HG03095 (cell line): ENCODE results near the gene COL2A1.
A peak's percentile ranks its signal among the peaks of the same experiment; 100 is the strongest.

Experiments
- ATAC-seq: cut with Tn5 transposase; IDR thresholded peaks from one replicate; pipeline ENCODE4 v1.9.1; 2021; ENCODE audit warnings: moderate library complexity; ENCODE audit not compliant: unreplicated experiment

COL2A1 gene

DNA sequence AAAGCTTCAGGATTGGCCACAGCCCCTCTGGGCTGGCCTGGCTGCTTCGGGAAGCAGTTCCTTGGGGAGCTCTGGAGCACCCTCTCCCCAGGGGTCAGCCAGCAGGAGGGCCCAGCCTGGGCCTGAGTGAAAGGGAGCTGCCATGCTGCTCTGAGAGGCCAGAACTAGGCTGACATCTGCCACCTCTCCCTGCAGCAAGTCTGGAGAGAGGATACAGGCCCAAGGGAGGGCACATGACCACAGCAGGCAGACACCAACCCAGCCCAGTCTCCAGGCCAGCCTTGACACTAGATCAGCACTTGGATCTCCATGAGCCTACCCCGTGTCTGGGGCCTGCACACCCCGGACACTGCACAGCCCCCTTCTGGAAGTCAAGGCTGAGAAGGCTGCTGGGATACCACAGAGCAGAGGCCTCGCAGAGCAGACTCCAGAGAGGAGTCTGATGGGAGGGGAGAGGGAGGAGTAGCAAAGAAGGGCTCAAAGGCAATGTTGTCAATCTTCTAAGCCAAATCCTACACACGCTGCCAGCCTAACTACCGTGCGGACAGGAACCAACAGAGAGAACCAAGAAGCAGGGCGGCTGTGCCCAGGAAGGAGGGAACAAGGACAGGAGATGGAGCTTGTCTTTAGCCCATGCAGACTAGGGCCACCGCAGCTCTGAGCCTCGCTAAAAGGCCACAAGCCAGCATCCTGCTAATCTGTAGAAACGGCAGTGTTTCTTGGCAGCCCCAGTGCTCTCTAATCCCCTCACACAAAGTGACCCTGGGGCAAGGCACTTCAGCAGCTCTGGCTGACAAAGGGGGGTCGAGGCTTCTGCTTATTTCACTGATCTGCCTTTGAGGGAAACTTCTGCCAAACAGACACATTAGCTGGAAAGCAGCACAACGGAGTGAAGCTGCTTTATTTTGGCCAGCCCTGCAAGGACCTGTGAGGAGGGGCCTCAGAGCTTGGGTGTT is 12.9 kb downstream of the COL2A1 start:
- no peak for ATAC-seq

GRCh38 chr12:47990351-47991105 is 13.7 kb downstream of the COL2A1 start:
- ATAC-seq: peak; percentile 93

DNA sequence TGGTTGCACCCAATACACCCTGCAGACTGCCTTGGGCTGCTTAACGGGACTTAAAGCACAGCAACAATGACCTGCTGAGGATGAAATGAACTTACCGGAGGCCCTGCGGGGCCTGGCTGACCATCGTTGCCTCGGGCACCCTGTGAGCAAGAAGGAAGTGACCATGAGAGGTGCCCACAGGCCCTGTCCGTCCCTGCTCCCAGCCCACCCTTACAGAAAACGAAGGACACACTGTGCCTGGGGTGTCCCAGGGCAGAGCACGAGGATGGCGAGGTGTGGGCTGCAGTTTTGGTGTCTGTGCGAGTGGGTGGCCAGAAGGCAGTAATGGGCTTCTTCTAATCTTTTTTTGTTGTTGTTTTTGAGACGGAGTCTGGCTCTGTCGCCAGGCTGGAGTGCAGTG is 14.6 kb downstream of the COL2A1 start:
- ATAC-seq: no peak

- ATAC-seq: no peak
Measured at GRCh38 chr12:47989023-47989417, 15.3 kb downstream of the COL2A1 start.

DNA sequence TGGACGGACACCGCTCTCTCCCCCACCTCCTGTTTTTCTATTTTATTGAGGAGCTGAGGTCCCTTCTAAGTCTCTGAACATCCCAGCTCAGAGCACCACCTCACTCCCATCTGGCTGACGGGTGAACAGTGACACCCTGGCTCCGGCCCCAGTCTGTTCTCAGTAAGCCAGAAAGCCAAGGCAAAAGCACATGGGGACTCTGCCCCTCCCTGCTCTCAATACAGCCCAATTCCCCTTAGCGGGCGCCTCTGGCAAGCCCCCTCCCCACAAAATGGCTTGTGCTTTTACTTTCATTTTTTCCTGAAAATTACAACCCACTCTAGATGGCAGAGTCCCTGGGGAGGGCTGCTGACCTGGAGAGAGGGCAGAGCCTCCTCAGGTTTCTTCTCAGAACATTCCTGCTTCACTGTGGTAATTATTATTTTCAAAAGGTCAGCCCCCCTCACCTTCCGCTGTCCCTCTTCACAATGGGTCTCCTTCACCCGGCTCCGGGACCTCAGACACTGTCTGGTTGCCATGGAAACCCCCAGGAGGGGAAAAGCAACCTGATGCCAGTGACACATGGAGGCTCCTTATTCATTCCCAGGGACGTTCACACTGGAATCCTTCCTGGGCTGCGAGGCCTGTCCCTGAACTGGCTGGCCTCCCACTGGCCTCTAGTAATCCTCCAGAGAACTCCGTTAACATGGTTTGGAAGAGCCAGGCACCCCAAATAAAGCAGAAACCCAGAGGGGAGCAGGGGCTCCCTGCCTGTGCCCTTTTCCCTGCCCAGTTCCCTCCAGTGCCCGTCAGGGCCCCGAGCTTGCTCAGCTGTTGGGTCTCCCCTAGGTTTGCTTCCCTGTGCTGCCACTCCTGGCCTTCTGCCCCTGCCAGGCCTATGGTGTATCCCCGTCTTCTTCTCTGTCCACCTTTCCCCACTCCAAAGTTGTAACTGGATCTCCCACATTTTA is 15.9 kb downstream of the COL2A1 start:
- no peak for ATAC-seq

DNA sequence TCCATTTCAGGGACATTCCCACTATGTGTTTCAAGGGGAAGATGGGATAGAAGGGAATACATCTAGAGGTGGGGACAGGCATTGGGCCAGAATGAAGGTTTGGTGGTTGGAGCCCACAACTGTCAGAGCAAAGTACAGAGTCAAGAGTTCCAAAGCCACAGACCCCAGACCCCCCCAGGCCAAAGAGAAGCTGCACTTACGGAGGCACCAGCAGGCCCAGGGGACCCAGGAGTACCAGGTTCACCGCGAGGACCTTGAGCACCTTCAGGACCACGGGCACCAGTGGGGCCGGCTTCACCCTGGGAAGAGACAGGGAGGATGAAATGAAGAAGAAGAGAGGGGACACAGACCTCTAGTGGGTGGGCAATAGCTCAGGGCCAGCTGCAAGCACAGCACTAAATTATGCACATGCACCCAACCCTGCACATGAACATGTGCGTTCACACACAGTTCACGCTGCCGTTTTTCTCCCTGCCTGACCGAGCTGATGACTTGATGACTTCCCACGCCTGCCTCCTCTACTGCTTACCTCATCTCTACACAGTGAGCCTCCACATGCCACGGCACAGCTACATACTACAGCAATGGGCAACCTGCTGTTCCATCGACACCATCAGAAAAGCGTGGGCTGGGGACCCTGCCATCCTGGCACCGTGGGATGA is 16.7 kb downstream of the COL2A1 start:
- no peak for ATAC-seq

- no peak for ATAC-seq
Measured at GRCh38 chr12:47986832-47987231, 17.4 kb downstream of the COL2A1 start.

DNA sequence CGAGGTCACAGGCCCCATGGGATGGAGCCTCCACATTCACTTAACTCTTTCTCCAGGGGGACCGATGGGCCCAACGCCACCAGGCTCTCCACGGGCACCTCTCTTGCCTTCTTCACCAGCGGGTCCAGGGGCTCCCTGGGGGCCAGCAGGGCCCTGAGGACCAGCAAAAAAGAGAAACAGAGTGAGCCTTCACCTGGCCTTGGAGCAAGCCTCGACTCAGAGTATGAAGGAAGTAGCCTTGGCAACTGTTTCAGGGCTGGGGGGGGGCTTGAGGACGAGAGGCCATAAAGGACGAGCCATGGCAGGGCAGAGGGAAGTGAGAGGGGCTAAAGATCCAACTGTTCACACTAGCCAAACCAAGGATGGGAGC is 18.0 kb downstream of the COL2A1 start:
- no peak for ATAC-seq

GRCh38 chr12:47985596-47986290 is 18.5 kb downstream of the COL2A1 start:
- ATAC-seq: no peak

GRCh38 chr12:47984331-47984801 is 19.9 kb downstream of the COL2A1 start:
- no peak for ATAC-seq

DNA sequence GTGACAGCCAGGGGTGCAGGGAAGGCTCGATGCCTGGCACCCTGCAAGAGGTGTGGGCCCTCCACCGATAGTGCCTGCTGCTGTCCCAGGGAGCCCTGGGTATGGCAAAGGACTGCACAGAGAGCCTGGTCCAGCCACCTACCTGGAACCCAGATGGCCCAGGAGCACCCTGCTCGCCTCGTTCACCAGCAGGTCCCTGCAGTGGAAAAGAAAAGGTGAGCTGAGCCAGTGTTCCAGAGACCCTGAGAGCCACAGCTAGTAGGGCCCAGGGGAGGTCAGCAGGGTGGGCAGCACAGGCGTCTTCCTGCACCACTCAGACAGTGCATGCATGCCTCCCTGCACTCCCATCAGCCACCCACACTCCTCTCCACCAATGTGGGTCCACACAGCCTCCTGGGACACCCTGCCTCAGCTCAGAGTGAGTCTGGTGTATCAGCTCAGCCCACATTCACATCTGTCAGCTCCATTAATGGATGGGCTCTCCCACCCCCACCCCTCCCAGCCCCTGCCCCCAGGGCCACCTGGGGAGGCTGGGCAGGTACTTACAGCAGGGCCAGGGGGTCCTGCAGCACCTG is 20.6 kb downstream of the COL2A1 start:
- ATAC-seq: no peak

DNA sequence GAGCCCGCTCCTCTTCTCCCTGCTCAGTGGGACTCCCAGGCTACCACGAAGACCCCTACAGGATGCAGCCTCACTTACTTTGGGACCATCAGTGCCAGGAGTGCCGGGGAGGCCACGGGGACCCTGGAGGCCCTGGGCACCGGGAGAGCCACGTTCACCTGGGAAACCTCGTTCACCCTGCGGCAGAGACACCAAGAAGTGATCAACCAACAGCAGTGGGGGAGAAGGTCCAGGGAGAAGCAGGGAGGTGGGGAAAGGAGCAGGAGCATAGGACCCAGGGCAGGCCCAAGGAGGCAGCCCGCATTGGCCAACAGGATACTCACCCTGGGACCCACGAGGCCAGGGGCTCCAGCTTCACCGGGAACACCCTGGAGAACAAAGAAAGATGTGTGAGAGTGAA is 21.5 kb downstream of the COL2A1 start:
- ATAC-seq: no peak

DNA sequence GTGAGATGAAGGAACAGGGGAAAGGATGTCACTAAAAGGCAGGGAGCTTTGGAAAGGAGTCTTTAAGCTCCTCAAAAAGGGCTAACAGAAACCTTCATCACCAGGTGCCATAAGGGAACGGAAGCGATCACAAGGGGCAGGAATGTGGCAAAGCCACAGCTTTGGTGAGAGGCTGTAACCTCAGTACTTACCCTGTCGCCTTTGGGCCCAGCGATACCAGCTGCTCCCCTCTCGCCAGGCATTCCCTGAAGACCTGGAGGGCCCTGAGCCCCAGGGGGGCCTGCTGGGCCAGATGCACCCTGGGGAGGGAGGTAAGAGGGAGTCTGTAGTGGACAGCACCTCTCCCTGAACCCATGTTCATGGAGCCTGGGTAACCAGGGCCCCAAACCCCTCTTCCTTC is 22.0 kb downstream of the COL2A1 start:
- no peak for ATAC-seq

DNA sequence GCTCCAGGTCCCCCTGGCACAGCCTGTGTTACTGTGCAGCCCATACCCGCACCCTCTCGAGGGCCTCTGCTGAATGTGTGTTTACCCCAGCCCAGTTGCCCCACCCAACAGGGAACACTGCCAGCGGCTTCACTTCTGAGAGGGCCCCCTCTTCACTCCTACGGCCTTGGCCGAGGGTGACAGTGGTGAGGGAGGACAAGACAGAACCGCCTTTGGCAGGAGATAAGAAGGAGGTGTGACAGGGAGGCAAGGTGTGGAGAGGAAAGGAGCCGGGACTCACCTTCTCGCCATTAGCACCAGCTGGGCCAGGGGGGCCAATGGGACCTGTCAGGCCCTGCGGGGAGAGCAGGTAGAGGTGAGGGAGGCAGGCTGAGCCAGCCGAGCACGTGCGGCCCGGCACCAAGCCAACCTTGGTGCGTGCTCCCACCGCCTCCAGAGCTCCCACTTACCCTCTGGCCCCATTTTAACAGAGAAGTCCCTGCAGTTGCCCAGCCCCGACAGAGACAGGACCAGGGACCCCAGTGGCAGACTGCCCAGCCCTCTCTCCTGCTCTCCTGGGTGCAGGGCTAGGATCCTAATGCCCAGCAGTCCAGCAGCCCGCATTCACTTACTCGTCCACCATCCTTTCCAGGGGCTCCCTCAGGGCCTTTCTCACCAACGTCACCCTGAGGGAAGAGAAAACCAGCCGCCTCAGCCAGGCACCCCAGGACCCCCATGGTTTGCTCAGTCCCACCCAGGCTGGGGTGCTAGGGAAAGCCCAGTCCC is 22.6 kb downstream of the COL2A1 start:
- no peak for ATAC-seq

DNA sequence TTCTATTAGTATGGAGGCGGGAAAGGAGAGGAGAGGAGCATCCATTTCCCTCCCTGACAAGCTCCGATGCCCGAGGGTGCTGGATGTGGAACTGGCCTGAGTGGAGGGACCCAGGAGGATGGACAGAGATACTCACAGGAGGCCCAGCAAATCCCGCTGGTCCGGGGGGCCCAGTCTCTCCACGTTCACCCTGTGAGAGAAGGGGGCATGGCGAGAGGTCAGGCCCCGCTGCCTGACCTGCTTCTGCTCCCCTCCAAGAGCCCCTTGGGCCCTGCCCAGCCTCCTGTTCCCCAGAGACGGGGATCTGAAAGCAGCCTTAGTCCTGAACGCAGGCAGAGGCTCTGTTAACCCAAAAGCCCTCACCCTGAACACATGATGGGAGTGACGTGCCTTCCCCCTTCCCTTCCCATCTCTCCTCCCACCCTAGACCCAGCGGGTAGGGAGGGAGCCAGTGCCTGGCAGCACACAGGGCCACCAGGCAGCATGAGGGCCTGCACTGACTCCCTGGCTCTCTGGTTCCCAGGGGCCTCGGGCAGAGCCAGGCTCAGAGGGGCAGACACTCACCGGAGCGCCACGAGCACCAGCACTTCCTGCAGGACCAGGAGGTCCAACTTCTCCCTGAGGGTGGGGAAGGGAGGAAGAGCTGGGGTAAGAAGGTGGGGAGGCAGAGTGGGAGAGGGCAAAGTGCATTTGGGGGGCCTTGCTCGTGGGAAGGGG is 23.3 kb downstream of the COL2A1 start:
- ATAC-seq: no peak

DNA sequence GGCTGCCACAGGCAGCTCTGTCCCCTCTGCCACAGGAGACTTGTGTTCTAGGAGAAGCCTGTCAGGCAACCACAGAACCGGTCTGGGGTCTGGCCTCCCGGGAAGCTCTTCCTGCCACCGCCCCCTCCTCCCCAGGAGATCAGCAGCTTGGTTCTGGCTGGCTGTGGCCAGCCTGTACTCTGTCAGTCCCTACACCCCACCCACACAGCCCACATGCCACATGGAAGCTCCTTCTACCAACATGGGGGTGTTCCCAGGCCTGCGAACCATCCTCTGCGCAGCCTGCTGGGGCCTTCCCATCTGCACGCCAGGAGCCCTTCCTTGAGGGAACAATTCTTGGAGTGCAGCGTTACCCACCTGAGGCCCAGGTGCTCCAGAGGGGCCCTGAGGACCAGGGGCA is 24.1 kb downstream of the COL2A1 start:
- no peak for ATAC-seq

- ATAC-seq: no peak
Measured at GRCh38 chr12:47979686-47980085, 24.6 kb downstream of the COL2A1 start.

- ATAC-seq: no peak
Measured at GRCh38 chr12:47979166-47979565, 25.1 kb downstream of the COL2A1 start.
